ENCODE data around the gene DTX3L.

Gene DTX3L

DNA sequence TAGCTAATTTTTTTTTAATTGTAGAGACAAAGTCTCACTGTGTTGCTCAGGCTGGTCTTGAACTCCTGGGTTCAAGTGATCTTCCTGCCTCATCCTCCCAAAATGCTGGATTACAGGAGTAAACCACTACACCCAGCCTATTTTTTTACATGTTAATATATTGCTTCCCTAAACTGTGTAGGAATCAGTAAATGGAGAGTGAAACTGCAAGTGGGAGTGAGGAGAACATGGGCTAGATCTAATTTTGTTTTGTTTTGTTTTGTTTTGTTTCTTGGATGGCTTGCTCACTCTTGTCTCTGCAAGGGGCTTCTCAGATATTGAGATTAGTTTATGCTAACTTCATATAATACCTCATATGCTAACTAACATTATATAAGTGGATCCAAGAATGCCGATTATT, 44.8 kb downstream of the DTX3L start:
- no peak for DNase-seq

DNA sequence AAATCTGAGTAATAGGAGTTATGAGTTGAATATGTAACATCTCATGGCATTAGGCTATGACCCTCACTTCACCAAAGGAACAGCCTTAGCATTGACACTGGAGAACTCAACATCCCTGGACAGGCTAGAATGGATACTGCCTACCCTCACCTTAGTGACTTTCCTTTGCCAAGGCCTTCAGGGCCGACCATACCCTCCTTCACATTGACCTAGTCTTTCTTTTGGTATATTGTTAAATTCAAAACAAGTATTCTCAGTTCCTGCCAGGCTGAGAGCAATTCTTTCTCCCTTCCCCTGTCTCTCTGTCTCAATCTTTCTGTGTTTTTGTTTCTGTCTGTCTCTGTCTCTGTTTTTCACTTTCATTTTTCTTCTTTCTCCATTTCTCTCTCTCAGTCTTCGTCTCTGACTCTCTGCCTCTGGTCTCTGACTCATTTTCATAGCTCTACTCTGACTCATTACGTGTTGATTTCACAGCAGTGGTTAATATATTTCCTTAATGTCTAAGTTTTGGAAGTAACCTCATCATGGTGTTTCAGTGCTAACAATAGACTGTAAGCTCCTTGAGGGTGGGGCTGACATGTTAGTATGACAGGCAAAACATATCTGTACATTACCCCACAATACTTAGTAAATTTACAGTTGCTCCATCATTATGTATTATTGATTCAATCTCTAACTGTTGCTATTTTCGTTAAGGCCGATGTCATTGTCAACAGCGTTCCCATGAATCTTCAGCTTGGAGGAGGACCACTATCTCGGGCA, 45.8 kb downstream of the DTX3L start:
- DNase-seq: peak; percentile 20

DNA sequence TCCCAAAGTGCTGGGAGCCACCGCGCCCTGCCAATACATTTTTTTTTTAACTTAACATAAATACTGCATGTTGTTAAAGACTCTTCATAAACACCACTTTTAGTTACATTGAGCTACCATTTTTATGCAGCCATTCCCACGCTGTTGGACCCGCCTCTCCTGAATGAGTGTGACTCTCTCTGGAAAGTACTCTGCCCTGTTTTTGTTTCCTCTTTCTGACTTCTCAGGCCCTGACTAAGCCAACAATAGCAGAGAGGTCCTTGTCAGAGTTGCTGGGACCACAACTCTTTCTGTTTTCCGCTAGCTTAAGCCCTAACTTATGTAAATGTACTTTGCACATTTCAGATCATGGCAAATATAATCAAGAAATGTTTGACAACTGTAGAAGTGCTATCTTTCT, 48.6 kb downstream of the DTX3L start:
- DNase-seq: no peak

DNA sequence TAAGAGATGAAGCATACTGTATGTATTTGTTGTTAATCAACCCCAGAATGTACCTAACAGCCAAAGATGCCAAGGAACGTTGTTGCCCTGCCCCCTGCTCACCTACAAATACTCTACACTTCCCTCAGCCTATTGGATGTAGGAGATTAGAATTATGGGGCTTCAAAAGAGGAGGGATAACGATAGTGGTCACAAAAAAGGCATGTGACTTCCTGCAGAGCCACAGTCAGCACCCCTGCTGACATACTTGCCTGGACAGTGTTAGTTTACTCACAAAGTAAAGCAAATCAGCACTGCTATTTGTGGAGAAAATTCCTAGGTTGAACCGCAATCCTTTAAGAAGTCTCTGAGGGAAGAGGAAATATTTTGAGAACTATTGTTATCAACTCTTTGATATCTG, 51.2 kb downstream of the DTX3L start:
- no peak for DNase-seq

DNA sequence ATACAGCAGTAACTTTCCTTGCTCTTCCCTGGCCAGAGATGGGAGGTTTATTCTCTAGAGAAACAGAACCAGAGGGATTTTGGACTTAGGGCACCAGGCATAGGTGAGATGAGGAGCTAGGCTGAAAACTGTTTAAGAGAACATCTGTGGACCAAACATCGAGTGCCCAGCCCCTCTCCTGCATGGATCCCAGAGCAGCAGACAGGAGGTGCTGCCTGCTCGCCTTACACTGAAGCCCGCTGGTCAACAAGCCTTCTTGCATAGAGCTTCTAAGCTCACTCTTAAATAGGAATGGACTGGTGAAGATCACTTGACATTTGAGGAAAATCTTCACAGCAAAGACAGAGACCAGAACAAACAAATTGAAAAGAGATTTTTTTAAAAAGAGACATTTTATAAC, 54.5 kb downstream of the DTX3L start:
- DNase-seq: no peak

DNA sequence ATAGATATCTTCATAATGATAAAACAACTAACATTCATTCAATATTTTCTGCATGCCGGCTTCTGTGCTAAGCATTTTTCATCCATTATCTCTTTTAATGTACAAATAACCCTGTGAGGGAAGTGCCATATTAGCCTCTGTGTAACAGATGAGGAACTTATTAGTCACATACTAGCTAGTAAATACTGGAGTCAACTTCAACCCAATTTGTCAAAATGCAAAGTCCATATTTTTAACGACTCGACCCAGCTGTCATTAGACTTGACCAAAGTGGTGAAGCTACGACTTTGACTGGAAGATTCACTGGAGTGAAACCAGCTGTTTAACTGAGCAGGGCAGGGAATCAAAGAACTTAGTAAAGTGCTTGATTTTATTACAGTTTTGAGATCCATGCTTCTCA, 54.9 kb downstream of the DTX3L start:
- DNase-seq: no peak

DNA sequence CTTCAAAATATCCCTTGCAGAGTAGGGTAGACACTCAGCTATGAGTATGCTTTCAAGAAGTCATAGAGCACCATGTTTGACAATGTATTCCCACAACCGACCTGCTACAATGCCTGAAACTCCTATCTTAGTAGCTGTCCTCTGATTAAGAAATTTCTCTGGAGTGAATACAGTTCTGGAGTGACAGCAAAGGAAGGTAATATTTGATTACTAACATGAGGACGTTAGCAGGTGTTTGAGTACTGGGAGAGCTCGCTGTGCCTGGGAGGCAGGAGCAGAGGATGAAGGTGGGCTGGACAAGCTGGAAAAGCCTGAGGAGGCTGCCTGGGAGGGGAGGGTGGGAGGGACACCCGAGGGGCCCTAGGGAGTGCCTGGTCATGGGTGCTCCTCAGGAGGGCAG, 56.3 kb downstream of the DTX3L start:
- DNase-seq: no peak

DNA sequence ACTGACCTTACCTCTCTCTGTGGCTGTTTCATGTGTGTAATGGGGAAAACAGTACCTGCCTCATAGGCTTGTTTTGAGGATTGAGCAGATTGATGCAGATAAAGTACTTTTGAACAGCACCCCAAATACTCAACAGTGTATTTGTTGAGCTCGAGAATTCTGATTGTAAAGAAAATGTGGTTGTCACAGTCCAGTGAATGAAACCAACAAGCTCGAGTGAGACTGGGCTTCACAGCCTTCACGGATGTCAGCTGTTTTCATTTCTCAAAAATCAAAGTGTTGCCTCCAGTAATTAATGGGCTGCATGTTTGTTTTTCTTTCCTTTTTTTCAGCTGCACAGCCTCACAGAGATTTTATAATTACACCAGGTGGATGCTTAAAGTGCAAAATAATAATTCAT, 57.0 kb downstream of the DTX3L start:
- DNase-seq: no peak

DNA sequence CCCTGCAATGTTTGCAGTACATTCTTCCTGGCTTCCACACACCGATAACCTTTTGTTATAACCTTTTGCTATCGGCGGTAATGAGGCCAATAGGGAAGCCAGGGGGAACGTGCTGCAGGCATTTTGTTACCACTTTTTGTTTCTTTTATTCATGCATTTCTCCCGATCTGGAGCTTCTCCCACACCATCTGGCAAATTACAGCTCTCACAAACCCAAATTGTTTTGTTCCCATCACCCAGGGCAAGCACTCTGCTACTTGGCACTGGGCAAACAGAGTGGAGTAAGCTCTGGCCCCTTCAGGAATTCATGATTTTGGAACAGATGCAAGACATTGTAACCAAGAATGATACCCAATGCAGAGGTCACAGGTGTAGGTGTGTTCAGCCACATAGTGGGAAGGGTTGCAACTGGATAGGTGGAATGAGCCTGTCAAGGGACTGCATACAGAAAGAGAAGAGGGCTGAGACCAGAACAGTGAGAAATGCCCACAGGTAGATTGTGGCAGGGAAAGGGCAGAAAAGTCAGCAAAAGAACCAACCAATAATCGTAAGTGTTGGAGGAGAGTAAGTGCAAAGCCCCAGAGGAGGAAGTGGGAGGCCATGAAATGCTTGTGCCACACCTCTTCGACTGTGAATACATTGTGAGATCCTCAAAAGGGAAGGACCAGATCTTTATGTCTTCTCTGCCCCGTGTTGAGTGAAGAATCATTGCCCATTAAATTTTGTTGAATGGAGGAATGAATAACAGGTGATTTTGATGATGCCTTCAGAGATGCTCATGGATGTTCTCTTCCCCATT, 59.1 kb downstream of the DTX3L start:
- no peak for DNase-seq

Data from CD4-positive, alpha-beta T cell treated with Interleukin-6 for 4 hours (primary cell).